Fibroblast of pulmonary artery (primary cell): ENCODE measurements around the gene FOXP2.
"Not testable (repeated sequence)": the region's sequence is repeated elsewhere in the genome, so short reads cannot be mapped to it uniquely, and the experiment has no call there.

Experiments used
- DNase-seq: peaks from one replicate; pipeline ENCODE4 v3.0.0-alpha.2; 2010; ENCODE audit warnings: low read depth
- H3K4me3 ChIP-seq: replicated peaks from 2 replicates; pipeline ENCODE4 v1.5.1; 2011; ENCODE audit warnings: low read depth, mild to moderate bottlenecking, control low read depth, low read length, moderate library complexity
- TF ChIP-seq, protein P1 (sequence below): IDR thresholded peaks from 2 replicates; pipeline ENCODE4 v1.5.1; 2011; ENCODE audit warnings: mild to moderate bottlenecking, control low read depth, low read length, inconsistent platforms; ENCODE audit errors: missing control alignments

Gene FOXP2

GRCh38 chr7:114527589-114527988, 113.0 kb downstream of the FOXP2 start:
- no peak overlapping the region for H3K4me3 ChIP-seq
- TF ChIP-seq, protein P1, sequence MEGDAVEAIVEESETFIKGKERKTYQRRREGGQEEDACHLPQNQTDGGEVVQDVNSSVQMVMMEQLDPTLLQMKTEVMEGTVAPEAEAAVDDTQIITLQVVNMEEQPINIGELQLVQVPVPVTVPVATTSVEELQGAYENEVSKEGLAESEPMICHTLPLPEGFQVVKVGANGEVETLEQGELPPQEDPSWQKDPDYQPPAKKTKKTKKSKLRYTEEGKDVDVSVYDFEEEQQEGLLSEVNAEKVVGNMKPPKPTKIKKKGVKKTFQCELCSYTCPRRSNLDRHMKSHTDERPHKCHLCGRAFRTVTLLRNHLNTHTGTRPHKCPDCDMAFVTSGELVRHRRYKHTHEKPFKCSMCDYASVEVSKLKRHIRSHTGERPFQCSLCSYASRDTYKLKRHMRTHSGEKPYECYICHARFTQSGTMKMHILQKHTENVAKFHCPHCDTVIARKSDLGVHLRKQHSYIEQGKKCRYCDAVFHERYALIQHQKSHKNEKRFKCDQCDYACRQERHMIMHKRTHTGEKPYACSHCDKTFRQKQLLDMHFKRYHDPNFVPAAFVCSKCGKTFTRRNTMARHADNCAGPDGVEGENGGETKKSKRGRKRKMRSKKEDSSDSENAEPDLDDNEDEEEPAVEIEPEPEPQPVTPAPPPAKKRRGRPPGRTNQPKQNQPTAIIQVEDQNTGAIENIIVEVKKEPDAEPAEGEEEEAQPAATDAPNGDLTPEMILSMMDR, result no peak
- DNase-seq, result no peak

- peak; percentile 29 for DNase-seq
- TF ChIP-seq, protein P1, result no peak
- H3K4me3 ChIP-seq, result no peak overlapping the region
Measured at GRCh38 chr7:114530057-114530611, 115.5 kb downstream of the FOXP2 start.

DNA sequence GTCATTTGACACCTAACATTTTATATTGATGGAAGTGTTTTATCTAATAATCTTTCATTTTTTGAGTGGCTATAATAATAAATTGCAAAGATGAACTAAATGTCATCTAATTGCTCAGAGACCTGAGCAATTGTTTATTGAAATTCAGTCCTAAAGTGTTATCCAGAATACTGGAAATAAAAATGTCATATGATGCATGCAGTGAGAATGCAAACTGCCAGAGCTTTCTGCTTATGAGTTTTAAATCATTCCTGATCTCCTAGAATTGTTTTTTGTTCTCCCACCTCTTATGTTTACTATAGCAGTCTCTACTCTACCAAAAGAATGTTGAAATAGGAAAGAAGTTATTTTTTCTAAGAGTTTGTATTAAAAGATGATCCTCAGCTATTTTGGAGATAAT, 116.7 kb downstream of the FOXP2 start:
- TF ChIP-seq, protein P1, result no peak
- H3K4me3 ChIP-seq, result no peak overlapping the region
- no peak for DNase-seq

GRCh38 chr7:114533131-114533530, 118.5 kb downstream of the FOXP2 start:
- TF ChIP-seq, protein P1, result no peak
- no peak for DNase-seq
- H3K4me3 ChIP-seq, result no peak overlapping the region

DNA sequence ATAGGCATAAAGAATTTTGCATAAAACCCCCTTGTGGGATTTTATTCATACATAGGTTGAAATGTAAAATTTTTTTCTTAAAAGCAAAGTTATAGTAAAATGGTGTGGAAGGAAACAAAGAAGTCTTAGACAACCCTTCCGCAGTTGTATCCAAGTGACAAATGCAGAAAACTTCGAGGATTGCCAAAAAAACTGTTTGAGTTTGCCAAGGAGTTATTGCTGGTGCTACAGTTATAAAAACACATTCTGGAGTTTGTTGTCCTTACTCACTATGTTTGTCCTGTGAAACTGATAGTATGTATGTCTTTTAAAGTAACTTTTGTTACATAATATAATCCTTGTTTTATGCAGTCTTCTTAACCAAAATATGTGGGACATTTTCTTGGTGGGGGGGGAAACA, 120.3 kb downstream of the FOXP2 start:
- TF ChIP-seq, protein P1, result no peak
- DNase-seq, result peak; percentile 23
- H3K4me3 ChIP-seq, result no peak overlapping the region

DNA sequence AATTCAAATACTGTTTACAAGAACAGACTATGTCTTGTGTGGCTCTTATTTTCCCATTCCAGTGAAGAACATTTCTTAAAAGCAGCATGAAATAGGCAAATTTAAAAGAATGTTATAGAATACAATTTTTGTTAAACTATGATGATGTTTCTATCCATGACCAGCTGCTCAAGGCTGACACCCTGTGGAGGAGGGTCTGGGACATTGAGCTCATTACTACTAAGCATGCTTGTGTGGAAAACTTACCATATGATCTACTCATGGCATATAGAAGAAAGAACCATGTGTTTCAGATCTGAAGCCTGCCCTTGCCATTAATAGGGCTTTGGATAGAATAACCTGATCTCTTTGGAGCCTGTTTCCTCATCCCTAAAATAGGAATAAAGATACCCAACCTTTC, 125.0 kb downstream of the FOXP2 start:
- TF ChIP-seq, protein P1, result peak; percentile 57
- no peak overlapping the region for H3K4me3 ChIP-seq
- peak; percentile 47 for DNase-seq

DNA sequence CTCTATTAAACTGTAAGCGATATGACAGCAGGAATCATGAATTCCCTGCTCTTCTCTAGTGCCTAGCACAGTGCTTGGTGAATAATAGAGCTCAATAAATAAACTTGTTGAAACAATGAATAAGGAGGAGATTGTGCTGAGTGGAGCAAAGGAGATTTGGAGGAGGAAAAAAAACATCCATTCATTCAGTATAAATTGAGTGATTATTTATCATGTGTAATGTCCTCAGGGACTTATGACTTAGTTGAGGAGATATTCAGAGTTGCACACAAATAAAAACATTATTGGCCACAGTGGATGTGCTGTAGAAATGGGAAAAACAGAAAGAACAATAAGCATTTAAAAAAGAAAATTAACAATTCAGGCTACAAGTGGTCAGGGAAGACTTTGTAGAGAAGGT, 125.7 kb downstream of the FOXP2 start:
- DNase-seq, result no peak
- H3K4me3 ChIP-seq, result no peak overlapping the region
- TF ChIP-seq, protein P1, result no peak

GRCh38 chr7:114547346-114547745, 132.7 kb downstream of the FOXP2 start:
- not testable (repeated sequence) for H3K4me3 ChIP-seq, DNase-seq
